Mesendoderm (in vitro differentiated cells): ENCODE results near the gene TP63.

ENCODE experiments used
- DNase-seq: peaks from one replicate; pipeline ENCODE4 v3.0.0; 2013
- H2AK5ac ChIP-seq: 2 replicates; pipeline ENCODE4 v1.6.1; 2013; ENCODE audit warnings: low read length, inconsistent platforms
- H2BK120ac ChIP-seq: 2 replicates; pipeline ENCODE4 v1.6.1; 2013; ENCODE audit warnings: low read depth, mild to moderate bottlenecking, low read length, moderate library complexity, mixed read lengths
- H2BK15ac ChIP-seq: replicated peaks from 2 replicates; pipeline ENCODE4 v1.6.1; 2013; ENCODE audit warnings: low read depth, mild to moderate bottlenecking, moderate library complexity
- H2BK5ac ChIP-seq: 2 replicates; pipeline ENCODE4 v1.6.1; 2013; ENCODE audit warnings: low read length, inconsistent platforms
- H3K18ac ChIP-seq: 2 replicates; pipeline ENCODE4 v1.6.1; 2013; ENCODE audit warnings: mild to moderate bottlenecking, low read length, mixed read lengths
- H3K23ac ChIP-seq: one replicate; pipeline ENCODE4 v1.6.1; 2013; ENCODE audit warnings: low read length
- H3K27ac ChIP-seq: 2 replicates; pipeline ENCODE4 v1.5.1; 2013; ENCODE audit warnings: low read depth, mild to moderate bottlenecking, inconsistent platforms, low read length, moderate library complexity
- H3K27me3 ChIP-seq: 2 replicates; pipeline ENCODE4 v1.6.1; 2013; ENCODE audit warnings: low read length, control low read depth, mild to moderate bottlenecking, inconsistent platforms; ENCODE audit not compliant: insufficient read depth, poor library complexity
- H3K36me3 ChIP-seq: 2 replicates; pipeline ENCODE4 v1.6.1; 2013; ENCODE audit warnings: low read length, inconsistent platforms; ENCODE audit not compliant: control insufficient read depth, insufficient read depth
- H3K4ac ChIP-seq: one replicate; pipeline ENCODE4 v1.6.1; 2013; ENCODE audit warnings: low read depth, mild to moderate bottlenecking, low read length, moderate library complexity
- H3K4me1 ChIP-seq: 2 replicates; pipeline ENCODE4 v1.6.1; 2013; ENCODE audit warnings: low read depth, low read length, inconsistent platforms; ENCODE audit not compliant: control insufficient read depth
- H3K4me2 ChIP-seq: 2 replicates; pipeline ENCODE4 v1.6.1; 2013; ENCODE audit warnings: low read length
- H3K4me3 ChIP-seq: 2 replicates; pipeline ENCODE4 v1.5.1; 2013; ENCODE audit warnings: mild to moderate bottlenecking, low read length
- H3K56ac ChIP-seq: one replicate; pipeline ENCODE4 v1.6.1; 2013; ENCODE audit warnings: low read length
- H3K79me1 ChIP-seq: 2 replicates; pipeline ENCODE4 v1.6.1; 2013; ENCODE audit warnings: low read length, inconsistent platforms
- H3K79me2 ChIP-seq: 2 replicates; pipeline ENCODE4 v1.6.1; 2013; ENCODE audit warnings: mild to moderate bottlenecking, low read length; ENCODE audit not compliant: control insufficient read depth, insufficient read depth
- H3K9ac ChIP-seq: 2 replicates; pipeline ENCODE4 v1.6.1; 2013; ENCODE audit warnings: low read length, inconsistent platforms
- H4K5ac ChIP-seq: one replicate; pipeline ENCODE4 v1.6.1; 2013; ENCODE audit warnings: low read length
- H4K8ac ChIP-seq: one replicate; pipeline ENCODE4 v1.6.1; 2013; ENCODE audit warnings: low read depth, mild to moderate bottlenecking, control low read depth, low read length, moderate library complexity
- WGBS: extraction: QIAGEN DNeasy Blood & Tissue Kit; methylation state at CpG from one replicate; pipeline ENCODE4 v1.1.7; 2013; ENCODE audit warnings: low lambda C conversion rate, missing lambda C conversion rate; ENCODE audit not compliant: insufficient coverage; ENCODE audit errors: extremely low coverage; 5-methylcytosine and 5-hydroxymethylcytosine counted together

Gene TP63

DNA sequence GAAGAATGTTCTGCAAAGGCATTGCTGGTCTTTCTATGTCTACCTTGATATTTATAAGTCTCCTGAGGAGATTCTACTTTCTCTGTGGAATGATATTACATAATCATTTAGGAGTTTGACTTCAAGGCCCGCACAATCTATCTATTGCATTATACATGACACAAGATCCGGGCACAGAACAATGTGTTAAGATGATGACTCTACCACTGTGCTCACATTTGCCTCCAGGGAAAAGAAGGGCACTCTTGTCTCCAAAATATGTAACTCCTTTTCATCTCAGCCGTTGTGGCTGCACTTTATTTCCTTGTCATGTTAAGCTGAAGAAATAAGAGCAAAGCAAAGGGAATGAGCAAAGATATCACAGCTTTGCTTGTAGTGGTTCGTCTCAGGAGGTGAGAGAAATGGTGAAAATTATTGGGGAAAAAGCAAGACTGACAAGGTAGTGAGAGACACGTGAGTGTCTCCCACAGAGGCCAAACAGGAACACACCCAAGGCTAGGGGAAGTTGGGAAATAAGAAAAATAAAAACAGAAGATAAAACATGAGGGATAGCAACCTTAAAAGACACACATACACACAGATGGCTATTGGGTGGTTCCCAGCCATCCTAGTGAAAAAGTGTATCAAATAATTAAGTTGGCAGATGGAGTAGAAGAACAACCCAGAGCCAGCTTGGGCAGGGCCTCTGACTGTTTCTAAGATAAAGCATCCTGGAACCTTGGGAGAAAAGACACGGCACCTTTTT, 305.2 kb downstream of the TP63 start:
- no peak overlapping the region for H2BK5ac ChIP-seq
- no peak overlapping the region for H3K4ac ChIP-seq
- H3K56ac ChIP-seq: no peak overlapping the region
- no peak overlapping the region for H3K23ac ChIP-seq
- no peaks in the 10 kb centered on the region for H3K79me2 ChIP-seq
- no peak overlapping the region for H4K5ac ChIP-seq
- no peak overlapping the region for H2BK15ac ChIP-seq
- H2BK120ac ChIP-seq: no peak overlapping the region
- H3K36me3 ChIP-seq: no peaks in the 10 kb centered on the region
- no peak overlapping the region for H3K4me3 ChIP-seq
- H3K79me1 ChIP-seq: no peaks in the 10 kb centered on the region
- H3K27me3 ChIP-seq: no peaks in the 10 kb centered on the region
- no peak for DNase-seq
- no peak overlapping the region for H2AK5ac ChIP-seq
- no peak overlapping the region for H3K18ac ChIP-seq
- H3K4me1 ChIP-seq: no peaks in the 10 kb centered on the region
- no peak overlapping the region for H3K27ac ChIP-seq
- no peak overlapping the region for H4K8ac ChIP-seq
- no peak overlapping the region for H3K4me2 ChIP-seq
- no CpG with 5 or more reads among the region's 6 CpGs for WGBS
- H3K9ac ChIP-seq: no peak overlapping the region

DNA sequence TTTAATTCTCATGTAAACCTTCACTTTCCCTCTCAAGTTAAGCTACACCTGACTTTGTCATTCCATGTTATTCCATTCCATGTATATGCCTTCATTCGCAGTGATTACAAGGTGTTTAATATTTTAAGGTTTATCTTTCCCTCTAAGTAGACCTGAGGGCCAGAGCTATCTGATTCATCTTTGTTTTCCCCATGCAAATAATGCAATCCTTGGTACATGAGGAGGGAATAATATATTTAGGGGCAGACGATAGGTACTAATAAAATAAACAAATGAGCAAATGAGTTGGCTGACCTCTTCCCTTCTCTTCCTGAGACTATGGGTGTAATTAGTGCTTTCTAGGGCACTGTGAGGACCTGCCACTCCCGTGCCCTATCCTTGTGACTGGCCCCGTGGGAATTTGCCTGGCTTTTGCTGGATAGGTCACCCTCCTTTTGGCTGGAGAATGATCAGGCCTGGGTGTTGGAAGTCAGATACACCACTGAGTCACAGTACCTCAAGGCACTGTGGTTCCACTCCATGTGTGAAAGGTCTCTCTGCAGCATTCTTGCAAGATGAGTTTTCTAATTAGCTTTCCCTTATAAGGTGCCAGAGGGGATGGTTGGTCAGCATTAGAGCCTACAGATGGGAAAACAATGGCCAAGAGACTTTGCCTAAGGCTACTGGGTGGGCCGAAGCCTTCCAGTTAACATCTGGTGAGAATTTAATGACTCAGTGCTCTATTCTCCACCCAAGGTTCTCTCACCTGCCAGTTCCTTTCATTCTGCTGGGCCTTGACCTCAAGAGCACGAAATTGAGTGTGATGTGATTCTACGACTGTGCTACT, 306.3 kb downstream of the TP63 start:
- no CpG with 5 or more reads among the region's 7 CpGs for WGBS
- DNase-seq: peak; percentile 95

GRCh38 chr3:189941125-189941524, 309.9 kb downstream of the TP63 start:
- Histone ChIP-seq H3K4ac (no peak overlapping the region), H2BK15ac (no peak overlapping the region), H3K18ac (no peak overlapping the region), H2BK120ac (no peak overlapping the region), H3K36me3 (no peaks in the 10 kb centered on the region), H3K4me1 (no peaks in the 10 kb centered on the region), H3K79me1 (no peaks in the 10 kb centered on the region), H3K56ac (no peak overlapping the region), H2BK5ac (no peak overlapping the region), H2AK5ac (no peak overlapping the region), H4K5ac (no peak overlapping the region), H3K27ac (no peak overlapping the region), H3K23ac (no peak overlapping the region), H3K79me2 (no peaks in the 10 kb centered on the region), H3K4me2 (no peak overlapping the region), H3K27me3 (no peaks in the 10 kb centered on the region), H3K9ac (no peak overlapping the region), H4K8ac (no peak overlapping the region), H3K4me3 (no peak overlapping the region)
- DNase-seq: no peak
- WGBS: no CpG with 5 or more reads among the region's 5 CpGs

More for the DNA sequence above, 306.3 kb downstream of the TP63 start:
- Histone ChIP-seq H3K4me3 (no peak overlapping the region), H3K79me1 (no peaks in the 10 kb centered on the region), H3K79me2 (no peaks in the 10 kb centered on the region), H3K56ac (no peak overlapping the region), H2BK5ac (no peak overlapping the region), H3K9ac (no peak overlapping the region), H3K27ac (no peak overlapping the region), H2BK120ac (no peak overlapping the region), H3K4ac (no peak overlapping the region), H4K8ac (no peak overlapping the region), H4K5ac (no peak overlapping the region), H3K27me3 (no peaks in the 10 kb centered on the region), H3K18ac (no peak overlapping the region), H3K23ac (no peak overlapping the region), H3K36me3 (no peaks in the 10 kb centered on the region), H3K4me2 (no peak overlapping the region), H3K4me1 (no peaks in the 10 kb centered on the region), H2AK5ac (no peak overlapping the region), H2BK15ac (no peak overlapping the region)

DNA sequence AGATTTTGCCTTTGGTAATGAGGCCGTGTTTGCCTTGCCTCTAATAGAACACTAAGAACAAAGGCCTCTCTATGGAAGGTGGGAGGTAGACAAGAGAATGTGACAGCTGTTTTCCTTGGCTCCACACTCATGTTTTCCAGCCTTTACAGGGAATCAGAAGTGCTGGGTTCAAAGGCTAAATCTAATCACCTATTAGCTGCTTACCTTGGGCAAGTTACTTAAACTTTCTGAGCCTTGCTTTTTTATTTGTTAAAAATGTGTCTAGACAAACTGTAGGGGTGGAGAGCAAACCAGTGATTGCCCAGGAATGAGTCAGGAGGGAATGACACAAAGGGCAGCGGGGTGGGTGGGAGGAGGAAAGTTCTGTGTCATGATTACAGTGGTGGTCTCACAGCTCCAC, 310.5 kb downstream of the TP63 start:
- no peaks in the 10 kb centered on the region for H3K79me2 ChIP-seq
- H3K79me1 ChIP-seq: no peaks in the 10 kb centered on the region
- no peak overlapping the region for H2BK120ac ChIP-seq
- no peak overlapping the region for H3K56ac ChIP-seq
- no peaks in the 10 kb centered on the region for H3K36me3 ChIP-seq
- H3K18ac ChIP-seq: no peak overlapping the region
- no peak overlapping the region for H3K4ac ChIP-seq
- H3K27me3 ChIP-seq: no peaks in the 10 kb centered on the region
- no peak overlapping the region for H3K4me2 ChIP-seq
- no peak overlapping the region for H3K9ac ChIP-seq
- no peak overlapping the region for H2AK5ac ChIP-seq
- H4K5ac ChIP-seq: no peak overlapping the region
- no peak overlapping the region for H3K27ac ChIP-seq
- DNase-seq: no peak
- no peaks in the 10 kb centered on the region for H3K4me1 ChIP-seq
- no peak overlapping the region for H2BK5ac ChIP-seq
- H3K4me3 ChIP-seq: no peak overlapping the region
- H2BK15ac ChIP-seq: no peak overlapping the region
- H3K23ac ChIP-seq: no peak overlapping the region
- H4K8ac ChIP-seq: no peak overlapping the region
- WGBS: no CpG with 5 or more reads among the region's 2 CpGs

DNA sequence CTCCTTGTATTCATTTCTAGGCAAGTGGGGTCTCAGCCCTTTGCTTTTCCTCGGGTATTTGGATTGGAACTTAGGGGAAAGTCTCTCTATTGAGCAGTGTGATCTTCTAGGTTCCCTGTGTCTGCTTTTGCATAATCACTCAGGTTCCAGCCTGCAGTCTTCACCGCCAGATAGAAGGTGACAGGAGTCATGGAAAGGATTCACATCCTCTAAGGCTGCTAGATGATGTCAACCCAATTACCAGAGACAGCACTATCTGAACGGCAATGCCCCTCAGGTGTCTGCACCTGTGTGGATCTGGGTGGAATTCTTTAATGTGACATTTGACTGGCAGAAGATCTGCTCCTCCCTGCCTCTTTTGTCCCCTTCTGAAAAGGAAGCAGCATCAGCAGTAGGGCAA, 311.8 kb downstream of the TP63 start:
- no peak for DNase-seq
- Histone ChIP-seq H3K4ac (no peak overlapping the region), H3K18ac (no peak overlapping the region), H2BK15ac (no peak overlapping the region), H2BK5ac (no peak overlapping the region), H3K79me1 (no peaks in the 10 kb centered on the region), H2BK120ac (no peak overlapping the region), H3K9ac (no peak overlapping the region), H3K4me2 (no peak overlapping the region), H2AK5ac (no peak overlapping the region), H4K8ac (no peak overlapping the region), H3K27ac (no peak overlapping the region), H3K4me3 (no peak overlapping the region), H3K27me3 (no peaks in the 10 kb centered on the region), H3K36me3 (no peaks in the 10 kb centered on the region), H3K79me2 (no peaks in the 10 kb centered on the region), H3K56ac (no peak overlapping the region), H4K5ac (no peak overlapping the region), H3K4me1 (no peaks in the 10 kb centered on the region), H3K23ac (no peak overlapping the region)
- WGBS: no CpG with 5 or more reads among the region's 3 CpGs
